Measurements from ENCODE around the gene ASPHD1.
"Not testable (repeated sequence)": the region's sequence is repeated elsewhere in the genome, so short reads cannot be mapped to it uniquely, and the experiment has no call there.

The ASPHD1 gene

GRCh38 chr16:29878172-29878571, 22.1 kb upstream of the ASPHD1 start:
- no peak for DNase-seq

GRCh38 chr16:29881050-29881449, 19.2 kb upstream of the ASPHD1 start:
- DNase-seq = no peak

GRCh38 chr16:29883987-29884386, 16.3 kb upstream of the ASPHD1 start:
- no peak for DNase-seq

GRCh38 chr16:29889372-29889771, 10.9 kb upstream of the ASPHD1 start:
- not testable (repeated sequence) for DNase-seq

- DNase-seq = no peak
These were observed 8.5 kb upstream of the ASPHD1 start for GRCh38 chr16:29891525-29892457.

GRCh38 chr16:29892458-29892813, 7.9 kb upstream of the ASPHD1 start:
- no peak for DNase-seq

GRCh38 chr16:29893553-29893952, 6.7 kb upstream of the ASPHD1 start:
- no peak for DNase-seq

GRCh38 chr16:29894352-29894751, 5.9 kb upstream of the ASPHD1 start:
- no peak for DNase-seq

- no peak for DNase-seq
These were observed 3.4 kb upstream of the ASPHD1 start for GRCh38 chr16:29896841-29897240.

GRCh38 chr16:29897333-29897732, 3.0 kb upstream of the ASPHD1 start:
- DNase-seq = no peak

- DNase-seq = no peak
These were observed 2.0 kb upstream of the ASPHD1 start for GRCh38 chr16:29898135-29898803.

GRCh38 chr16:29898804-29899515, 1.3 kb upstream of the ASPHD1 start:
- no peak for DNase-seq

GRCh38 chr16:29899516-29900101, 679 bp upstream of the ASPHD1 start, which contains the start of gene SEZ6L2:
TSS of gene SEZ6L2 (minus strand) at chr16:29899550. CDS start at chr16:29899019, 531 bp downstream.
- DNase-seq = peak; percentile 41

GRCh38 chr16:29900888-29901606, 759 bp downstream of the ASPHD1 start:
- no peak for DNase-seq

- DNase-seq = no peak
These were observed 1.3 kb downstream of the ASPHD1 start for GRCh38 chr16:29901607-29901945.

GRCh38 chr16:29903590-29903989, 3.3 kb downstream of the ASPHD1 start:
- no peak for DNase-seq

GRCh38 chr16:29904947-29905346, 4.7 kb downstream of the ASPHD1 start:
- DNase-seq = no peak

- DNase-seq = no peak
These were observed 5.4 kb downstream of the ASPHD1 start for GRCh38 chr16:29905668-29906067.

- DNase-seq = no peak
These were observed 6.4 kb downstream of the ASPHD1 start for GRCh38 chr16:29906520-29907244.

- no peak for DNase-seq
These were observed 7.7 kb downstream of the ASPHD1 start for GRCh38 chr16:29907973-29908372.

GRCh38 chr16:29908719-29909220, 8.5 kb downstream of the ASPHD1 start:
- no peak for DNase-seq

- DNase-seq = no peak
These were observed 9.1 kb downstream of the ASPHD1 start for GRCh38 chr16:29909391-29909790.
